KOPT-K1 (cell line): Measurements from ENCODE around the gene KCNN1.
"Not testable (repeated sequence)": the region's sequence is repeated elsewhere in the genome, so short reads cannot be mapped to it uniquely, and the experiment has no call there.

Experiments used
- H3K27ac ChIP-seq: fragments of 200-600 bp; sonication (generic); 2 replicates; pipeline ENCODE4 v1.5.1; 2016; ENCODE audit warnings: antibody characterized with exemption, mild to moderate bottlenecking, low read depth, low read length; ENCODE audit not compliant: poor library complexity, severe bottlenecking
- H3K36me3 ChIP-seq: fragments of 200-600 bp; sonication (generic); 2 replicates; pipeline ENCODE4 v1.5.1; 2017; ENCODE audit warnings: antibody characterized with exemption, mild to moderate bottlenecking, low read length, moderate library complexity; ENCODE audit not compliant: insufficient read depth
- H3K9me3 ChIP-seq: fragments of 200-600 bp; sonication (generic); 2 replicates; pipeline ENCODE4 v1.5.1; 2017; ENCODE audit warnings: antibody characterized with exemption, low read length, mild to moderate bottlenecking; ENCODE audit not compliant: insufficient read depth, poor library complexity, severe bottlenecking

KCNN1 gene

DNA sequence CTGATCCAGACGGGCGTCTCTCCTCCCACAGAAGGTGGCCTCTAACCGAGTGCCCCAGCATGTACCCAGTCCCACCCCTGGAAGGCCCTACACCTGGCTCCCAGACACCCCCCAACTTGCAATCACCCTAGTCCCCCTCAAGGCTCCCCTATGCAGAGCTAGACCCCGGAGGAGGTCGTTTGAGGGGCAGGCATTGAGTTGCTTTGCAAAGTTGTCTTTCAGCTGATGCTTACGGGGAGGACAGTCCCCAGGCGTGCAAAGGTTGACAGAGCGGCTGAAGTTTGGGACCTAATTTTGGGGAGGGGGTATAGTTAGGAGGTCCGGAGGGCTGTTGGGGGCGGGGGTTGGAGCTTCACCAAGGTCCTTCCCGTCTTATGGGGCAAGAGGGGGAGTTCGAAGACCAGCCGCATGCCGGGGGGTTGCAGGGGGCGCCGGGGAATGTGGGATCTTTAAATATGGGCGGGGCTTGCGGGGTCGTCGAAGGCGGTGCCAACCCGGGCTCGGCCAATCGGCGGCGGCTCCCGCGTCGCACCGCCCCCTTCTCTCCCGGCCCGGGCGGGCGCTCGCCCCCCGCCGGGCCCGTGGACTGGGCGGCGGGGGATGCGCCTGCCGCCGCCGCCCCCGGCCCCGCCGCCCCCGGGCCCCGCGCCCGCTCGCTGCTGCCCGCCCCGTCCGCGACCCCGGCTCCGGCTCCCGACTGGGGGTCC, at the start of gene KCNN1:
Gene KCNN1, plus strand, starts transcription at position 558 of the 707 bp plus-strand sequence. CDS start 6,782 bp downstream, outside the sequence.
- Histone ChIP-seq H3K9me3 (no peaks in the 10 kb centered on the region), H3K36me3 (no peaks in the 10 kb centered on the region), H3K27ac (no peak within 1 kb of the TSS)

DNA sequence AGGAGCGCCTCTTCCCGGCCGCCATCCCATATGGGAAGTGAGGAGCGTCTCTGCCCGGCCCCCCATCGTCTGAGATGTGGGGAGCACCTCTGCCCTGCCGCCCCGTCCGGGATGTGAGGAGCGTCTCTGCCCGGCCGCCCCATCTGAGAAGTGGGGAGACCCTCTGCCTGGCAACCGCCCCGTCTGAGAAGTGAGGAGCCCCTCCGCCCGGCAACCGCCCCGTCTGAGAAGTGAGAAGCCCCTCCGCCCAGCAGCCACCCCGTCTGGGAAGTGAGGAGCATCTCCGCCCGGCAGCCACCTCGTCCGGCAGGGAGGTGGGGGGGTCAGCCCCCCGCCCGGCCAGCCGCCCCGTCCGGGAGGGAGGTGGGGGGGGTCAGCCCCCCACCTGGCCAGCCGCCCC, 48.8 kb upstream of the KCNN1 start:
- peaks cover 11% of the 10 kb centered on the region for H3K9me3 ChIP-seq
- H3K36me3 ChIP-seq, H3K27ac ChIP-seq: not testable (repeated sequence)

DNA sequence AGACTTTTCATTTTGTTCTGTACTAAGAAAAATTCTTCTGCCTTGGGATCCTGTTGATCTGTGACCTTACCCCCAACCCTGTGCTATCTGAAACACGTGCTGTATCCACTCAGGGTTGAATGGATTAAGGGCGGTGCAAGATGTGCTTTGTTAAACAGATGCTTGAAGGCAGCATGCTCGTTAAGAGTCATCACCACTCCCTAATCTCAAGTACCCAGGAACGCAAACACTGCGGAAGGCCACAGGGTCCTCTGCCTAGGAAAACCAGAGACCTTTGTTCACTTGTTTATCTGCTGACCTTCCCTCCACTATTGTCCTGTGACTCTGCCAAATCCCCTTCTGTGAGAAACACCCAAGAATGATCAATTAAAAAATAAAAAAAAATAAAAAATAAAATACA, 47.8 kb upstream of the KCNN1 start:
- not testable (repeated sequence) for H3K27ac ChIP-seq, H3K9me3 ChIP-seq

DNA sequence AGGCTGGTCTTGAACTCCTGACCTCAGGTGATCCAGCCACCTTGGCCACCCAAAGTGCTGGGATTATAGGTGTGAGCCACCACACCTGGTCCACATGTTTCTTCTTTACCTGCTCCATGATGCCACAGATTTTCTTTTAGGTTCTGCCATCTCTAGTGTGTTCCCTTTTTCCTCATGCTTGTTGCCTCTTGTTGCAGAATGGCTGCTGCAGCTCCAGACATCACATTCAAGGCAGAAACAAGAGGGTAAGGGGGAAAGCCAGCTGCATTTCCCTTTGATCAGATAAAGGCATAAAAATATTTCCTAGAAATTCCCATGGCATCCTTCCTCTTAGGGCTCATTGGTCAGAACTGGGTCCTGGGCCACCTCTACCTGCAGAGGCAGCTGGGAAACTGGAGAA, 46.4 kb upstream of the KCNN1 start:
- no peaks in the 10 kb centered on the region for H3K9me3 ChIP-seq
- H3K27ac ChIP-seq = no peak overlapping the region
- no peaks in the 10 kb centered on the region for H3K36me3 ChIP-seq

More for the DNA sequence above, 47.8 kb upstream of the KCNN1 start:
- H3K36me3 ChIP-seq = not testable (repeated sequence)

DNA sequence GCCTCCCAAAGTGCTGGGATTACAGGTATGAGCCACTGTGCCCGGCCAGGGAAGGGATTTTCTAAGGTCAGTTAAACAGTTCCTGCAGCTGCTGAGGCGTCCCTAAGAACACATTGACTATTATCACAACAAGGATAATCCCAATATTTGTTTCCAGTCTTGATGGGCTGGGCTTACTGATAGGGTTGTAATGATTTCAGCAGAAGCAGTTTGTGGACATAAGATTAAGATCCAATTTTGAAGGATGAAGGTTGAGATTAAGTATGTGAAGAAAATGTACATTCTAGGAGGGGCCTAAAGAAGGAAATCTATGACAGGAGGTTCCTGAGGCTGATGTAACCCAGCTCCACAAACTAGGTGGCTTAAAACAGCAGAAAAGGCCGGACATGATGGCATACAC, 44.8 kb upstream of the KCNN1 start:
- H3K9me3 ChIP-seq = no peaks in the 10 kb centered on the region
- H3K36me3 ChIP-seq = no peaks in the 10 kb centered on the region
- H3K27ac ChIP-seq = no peak overlapping the region

DNA sequence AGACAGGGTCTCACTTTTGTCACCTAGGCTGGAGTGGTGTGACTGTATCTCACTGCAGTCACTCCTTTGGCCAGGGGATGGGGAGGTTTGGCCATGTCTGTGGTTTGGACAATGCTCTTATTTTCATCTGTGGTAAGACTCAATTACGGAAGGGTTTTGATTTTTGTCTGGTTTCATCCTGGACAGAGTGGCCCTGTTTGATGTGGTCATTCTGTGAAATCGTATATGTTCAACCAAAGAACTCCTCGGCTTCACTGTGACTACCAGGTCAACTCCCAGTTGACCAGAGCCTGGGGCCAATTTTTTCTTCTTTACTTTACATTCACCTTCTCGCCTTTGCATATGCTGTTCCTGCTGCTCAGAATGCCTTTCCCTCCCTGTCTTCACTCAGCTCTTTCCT, 40.9 kb upstream of the KCNN1 start:
- no peaks in the 10 kb centered on the region for H3K9me3 ChIP-seq
- no peaks in the 10 kb centered on the region for H3K36me3 ChIP-seq
- H3K27ac ChIP-seq = no peak overlapping the region

DNA sequence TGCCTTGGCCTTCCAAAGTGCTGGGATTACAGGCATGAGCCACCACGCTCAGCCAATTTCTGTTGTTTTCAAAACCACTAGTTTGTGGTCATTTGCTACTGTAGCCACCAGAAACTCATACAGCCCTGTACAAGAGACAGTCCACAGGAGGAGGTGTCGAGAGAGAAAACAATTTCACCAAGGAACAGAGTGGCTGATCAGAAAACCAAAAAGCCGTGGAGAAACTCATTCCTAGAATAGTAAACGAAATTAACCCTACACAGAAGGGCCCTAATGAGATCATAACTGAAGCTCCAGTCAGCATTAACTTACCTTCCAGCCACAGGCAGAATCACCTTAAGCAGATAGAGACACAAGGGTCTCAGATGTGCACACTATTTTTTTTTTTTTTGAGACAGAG, 37.9 kb upstream of the KCNN1 start:
- Histone ChIP-seq H3K9me3 (no peaks in the 10 kb centered on the region), H3K27ac (no peak overlapping the region), H3K36me3 (no peaks in the 10 kb centered on the region)

DNA sequence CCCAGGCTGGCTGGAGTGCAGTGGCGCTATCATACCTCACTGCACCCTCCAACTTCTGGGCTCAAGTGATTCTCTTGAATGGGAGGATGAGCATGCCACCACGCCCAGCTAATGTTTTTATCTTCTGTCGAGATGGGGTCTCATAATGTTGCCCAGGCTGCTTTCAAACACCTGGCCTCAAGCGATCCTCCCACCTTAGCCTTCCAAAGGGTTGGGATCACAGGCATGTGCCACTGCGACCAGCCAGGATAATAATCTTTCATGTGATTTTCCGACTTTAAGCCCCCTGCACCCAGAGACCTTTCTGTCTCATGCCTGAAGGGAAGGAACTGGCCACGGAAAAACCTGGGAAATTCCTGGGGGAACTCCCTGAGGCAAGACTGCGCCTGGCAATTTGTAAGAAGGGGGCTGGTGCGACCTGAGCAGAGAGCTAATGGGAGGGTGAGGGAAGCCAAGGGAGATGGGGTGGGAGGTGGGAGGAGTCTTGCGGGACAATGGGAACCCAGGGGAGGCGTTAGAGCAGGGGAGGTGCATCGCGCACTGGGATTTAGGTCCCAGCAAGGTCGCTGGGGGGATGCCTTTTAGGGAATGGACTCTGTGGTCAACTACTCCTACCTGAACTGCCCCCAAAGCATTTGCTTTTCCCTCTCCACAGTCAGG, 35.2 kb upstream of the KCNN1 start:
- no peaks in the 10 kb centered on the region for H3K9me3 ChIP-seq
- H3K27ac ChIP-seq = no peak overlapping the region
- H3K36me3 ChIP-seq = peaks cover 5% of the 10 kb centered on the region; the same call in 1 of the 2 replicates

DNA sequence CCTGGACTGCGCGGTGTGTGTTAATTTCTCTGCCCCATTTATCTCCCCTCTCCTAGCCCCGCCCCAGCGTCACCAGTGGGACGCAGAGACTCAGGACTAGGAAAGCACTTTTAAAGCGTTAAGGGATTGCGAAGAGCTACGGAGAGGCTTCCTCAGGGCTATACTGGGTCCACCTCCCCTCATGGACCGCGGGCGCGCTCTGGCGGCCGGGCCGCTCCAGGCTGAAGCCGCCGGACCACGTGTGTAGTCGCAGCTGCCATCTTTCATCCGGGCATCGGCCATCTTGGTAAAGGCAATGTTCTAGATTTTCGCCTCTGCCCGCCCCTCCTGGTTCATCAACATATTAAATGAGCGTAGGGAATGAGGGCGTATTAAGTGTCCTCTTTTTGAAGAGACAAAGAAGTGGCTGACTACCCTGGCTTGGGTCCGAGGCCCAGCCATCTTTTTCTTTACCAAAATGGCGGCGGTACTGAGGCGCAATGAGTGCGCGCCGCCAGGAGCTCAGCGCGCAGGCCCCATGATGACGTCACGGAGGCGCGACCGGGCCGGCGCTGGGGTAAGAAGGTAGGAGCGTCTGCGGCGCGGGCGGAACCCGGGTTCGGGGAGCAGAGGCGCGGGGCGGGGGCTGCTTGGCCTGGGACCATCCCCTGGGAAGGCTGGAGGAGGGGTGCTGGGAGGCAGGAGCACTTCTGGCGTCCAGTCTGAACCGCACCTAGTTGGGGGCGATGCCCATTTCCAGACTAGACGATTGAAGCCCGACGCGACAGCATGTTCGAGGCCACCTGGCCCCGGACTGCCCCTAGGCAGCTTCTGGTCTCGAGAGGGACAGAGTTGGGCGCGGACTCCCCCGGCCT, 34.2 kb upstream of the KCNN1 start, which contains the start of gene CCDC124:
Gene CCDC124, plus strand, starts transcription at position 531 of the 854 bp plus-strand sequence. CDS start 3,406 bp downstream, outside the sequence.
- no peaks in the 10 kb centered on the region for H3K9me3 ChIP-seq
- H3K27ac ChIP-seq = peak within 1 kb of the TSS; percentile 81
- H3K36me3 ChIP-seq = peaks cover 12% of the 10 kb centered on the region; the same call in 1 of the 2 replicates

DNA sequence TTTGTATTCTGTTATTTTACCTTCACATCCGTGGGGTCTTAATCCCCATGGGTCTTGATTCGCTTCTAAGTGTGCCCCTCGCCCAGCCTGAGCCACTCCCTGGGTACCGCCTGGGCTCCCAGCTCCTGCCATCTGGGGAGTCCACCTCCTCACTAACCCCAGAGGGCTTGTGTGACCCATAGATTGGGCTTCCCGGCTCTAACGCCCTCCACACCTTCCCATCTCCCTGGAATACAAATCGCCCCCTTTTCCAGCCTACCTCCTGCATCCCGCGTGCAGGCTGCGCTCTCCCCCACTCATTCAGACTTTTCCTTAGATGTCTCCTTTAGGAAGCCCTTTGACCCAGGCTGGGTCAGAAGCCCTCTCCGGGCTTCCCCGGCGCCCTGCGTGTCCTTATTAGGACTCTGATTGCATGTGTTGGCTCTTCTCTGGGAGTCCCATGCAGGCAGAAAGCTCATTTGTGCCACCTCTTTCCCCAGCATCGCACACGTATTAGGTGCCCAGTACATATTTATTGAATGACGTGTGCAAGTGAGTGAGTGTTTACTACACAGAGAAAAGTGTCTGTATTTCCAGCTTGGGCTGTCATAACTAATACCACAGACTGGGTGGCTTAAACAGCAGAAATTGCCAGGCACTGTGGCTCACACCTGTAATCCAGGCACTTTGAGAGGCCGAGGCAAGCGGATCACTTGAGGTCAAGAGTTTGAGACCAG, 33.3 kb upstream of the KCNN1 start:
- Histone ChIP-seq H3K27ac (peak overlapping the region; percentile 81), H3K36me3 (peaks cover 16% of the 10 kb centered on the region; the same call in 1 of the 2 replicates), H3K9me3 (no peaks in the 10 kb centered on the region)

DNA sequence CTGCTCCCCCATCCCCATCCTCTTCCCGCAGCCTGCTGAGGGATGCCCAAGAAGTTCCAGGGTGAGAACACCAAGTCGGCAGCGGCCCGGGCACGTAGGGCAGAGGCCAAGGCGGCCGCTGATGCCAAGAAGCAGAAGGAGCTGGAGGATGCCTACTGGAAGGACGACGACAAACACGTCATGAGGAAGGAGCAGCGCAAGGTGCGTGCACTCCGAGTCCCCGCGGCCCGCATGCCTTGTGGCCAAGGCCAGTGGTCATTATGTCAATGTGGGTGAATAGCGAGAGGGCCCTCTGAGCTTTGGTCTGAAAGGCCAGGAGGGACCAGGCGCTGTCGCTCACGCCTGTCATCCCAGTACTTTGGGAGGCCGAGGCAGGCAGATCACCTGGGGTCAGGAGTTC, 30.5 kb upstream of the KCNN1 start:
- Histone ChIP-seq H3K9me3 (no peaks in the 10 kb centered on the region), H3K27ac (no peak overlapping the region), H3K36me3 (peaks cover 33% of the 10 kb centered on the region)

DNA sequence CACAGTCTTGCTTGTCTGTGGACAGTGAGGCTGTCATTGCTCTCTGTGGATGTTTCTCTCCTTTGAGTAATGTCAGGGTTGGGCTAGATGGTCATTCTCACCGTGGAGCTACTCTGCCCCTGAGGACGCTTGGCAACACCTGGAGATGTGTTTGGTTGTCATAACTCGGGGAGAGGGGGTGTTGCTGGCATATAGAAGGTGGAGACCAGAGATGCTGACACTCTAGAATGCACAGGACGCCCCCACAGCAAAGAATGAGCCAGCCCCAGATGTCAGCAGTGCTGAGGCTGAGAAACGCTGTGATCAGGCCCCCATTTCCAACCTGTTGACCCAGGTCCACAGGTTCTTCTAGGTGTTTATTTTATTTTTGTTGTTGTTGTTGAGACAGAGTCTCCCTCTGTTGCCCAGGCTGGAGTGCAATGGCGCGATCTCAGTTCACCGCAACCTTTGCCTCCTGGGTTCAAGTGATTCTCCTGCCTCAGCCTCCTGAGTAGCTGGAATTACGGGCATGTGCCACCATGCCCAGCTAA, 29.5 kb upstream of the KCNN1 start:
- no peak overlapping the region for H3K27ac ChIP-seq
- H3K36me3 ChIP-seq = peaks cover 41% of the 10 kb centered on the region

DNA sequence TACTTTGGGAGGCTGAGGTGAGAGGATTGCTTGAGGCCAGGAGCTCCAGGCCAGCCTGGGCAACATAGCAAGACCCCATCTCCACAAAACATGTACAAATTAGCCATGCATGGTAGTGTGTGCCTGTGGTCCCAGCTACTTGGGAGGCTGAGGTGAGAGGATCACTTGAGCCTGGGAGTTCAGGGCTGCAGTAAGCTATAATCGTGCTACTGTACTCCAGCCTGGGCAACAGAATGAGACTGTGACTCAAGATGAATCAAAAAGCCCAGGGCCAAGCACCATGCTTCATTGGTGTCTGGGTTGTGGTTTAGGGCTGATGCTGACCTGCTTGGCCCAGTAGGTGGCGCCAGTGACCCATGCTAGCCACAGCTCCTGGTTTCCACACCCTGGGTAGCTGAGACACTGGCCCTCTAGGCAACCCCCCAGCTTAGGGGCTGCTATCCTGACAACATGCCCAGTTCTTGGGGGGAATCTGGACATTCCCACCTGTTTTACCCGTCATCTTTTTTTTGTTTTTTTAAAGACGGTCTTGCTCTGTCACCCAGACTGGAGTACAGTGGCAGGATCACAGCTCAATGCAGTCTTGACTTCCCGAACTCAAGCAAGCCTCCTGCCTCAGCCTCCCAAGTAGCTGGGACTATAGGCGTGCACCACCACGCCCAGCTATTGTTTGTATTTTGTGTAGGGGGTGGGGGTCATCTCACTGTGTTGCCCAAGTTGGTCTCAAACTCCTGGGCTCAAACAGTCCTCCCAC, 28.6 kb upstream of the KCNN1 start:
- H3K27ac ChIP-seq = no peak overlapping the region
- peaks cover 47% of the 10 kb centered on the region for H3K36me3 ChIP-seq
- H3K9me3 ChIP-seq = no peaks in the 10 kb centered on the region

More for the DNA sequence above, 29.5 kb upstream of the KCNN1 start:
- no peaks in the 10 kb centered on the region for H3K9me3 ChIP-seq

DNA sequence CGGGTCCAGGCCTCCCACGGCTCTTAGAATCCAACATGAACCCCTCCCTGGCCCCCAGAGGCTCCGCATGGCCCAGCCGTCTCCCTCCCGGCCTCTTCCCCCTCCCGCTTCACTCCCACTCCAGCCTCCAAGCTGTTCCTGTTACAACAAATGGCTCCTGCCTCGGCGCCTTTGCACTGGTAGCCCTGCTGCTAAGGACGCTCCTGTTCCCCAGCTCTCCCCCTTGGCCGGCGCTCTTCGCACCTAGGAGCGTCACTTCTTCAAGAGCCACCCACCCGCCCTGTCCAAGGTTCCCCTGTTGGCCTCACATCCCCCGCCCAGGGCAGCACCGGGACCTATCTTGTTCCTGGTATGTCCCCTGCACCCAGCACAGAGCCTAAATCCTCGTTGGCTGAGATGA, 24.7 kb upstream of the KCNN1 start:
- Histone ChIP-seq H3K27ac (no peak overlapping the region), H3K36me3 (peaks cover 53% of the 10 kb centered on the region), H3K9me3 (no peaks in the 10 kb centered on the region)
